Astrocyte of the spinal cord (primary cell): ENCODE data around the gene MGST3.
"Not testable (repeated sequence)": the region's sequence is repeated elsewhere in the genome, so short reads cannot be mapped to it uniquely, and the experiment has no call there.

Experiments used
- DNase-seq: peaks from one replicate; pipeline ENCODE4 v3.0.0; 2011; ENCODE audit warnings: low read depth, low spot score
- H3K4me3 ChIP-seq: 2 replicates; pipeline ENCODE4 v1.5.1; 2011; ENCODE audit warnings: low read depth, mild to moderate bottlenecking, low read length, moderate library complexity
- CTCF ChIP-seq: IDR thresholded peaks from 2 replicates; pipeline ENCODE4 v1.5.1; 2012; ENCODE audit warnings: low read depth, mild to moderate bottlenecking, low read length, inconsistent platforms
- in situ Hi-C: cut with HindIII; loops from 2 replicates; pipeline ENCODE4 v1.10.0; 2017; ENCODE audit warnings: low sequenced_read_pairs

Gene MGST3

GRCh38 chr1:165650981-165651625 is 20.1 kb downstream of the MGST3 start:
- no peak for TF ChIP-seq CTCF
- no peak overlapping the region for H3K4me3 ChIP-seq
- in situ Hi-C loops = no loop called here
- DNase-seq = peak; percentile 26

GRCh38 chr1:165658766-165659580 is 27.9 kb downstream of the MGST3 start:
- H3K4me3 ChIP-seq, in situ Hi-C loops, DNase-seq: not testable (repeated sequence)

- in situ Hi-C loops = no loop called here
- no peak overlapping the region for H3K4me3 ChIP-seq
- no peak for DNase-seq
- TF ChIP-seq CTCF = no peak
Observed at GRCh38 chr1:165659581-165659895, 28.5 kb downstream of the MGST3 start.

GRCh38 chr1:165661703-165662102 is 30.7 kb downstream of the MGST3 start:
- in situ Hi-C loops = no loop called here
- TF ChIP-seq CTCF = no peak
- no peak overlapping the region for H3K4me3 ChIP-seq
- no peak for DNase-seq

- DNase-seq = no peak
- H3K4me3 ChIP-seq = no peak overlapping the region
- no peak for TF ChIP-seq CTCF
- in situ Hi-C loops = no loop called here
Observed at GRCh38 chr1:165662186-165662585, 31.2 kb downstream of the MGST3 start.

- no peak for DNase-seq
- TF ChIP-seq CTCF = no peak
- no peak overlapping the region for H3K4me3 ChIP-seq
- in situ Hi-C loops = no loop called here
Observed at GRCh38 chr1:165666152-165666825, 35.3 kb downstream of the MGST3 start.

- no peak for TF ChIP-seq CTCF
- in situ Hi-C loops = no loop called here
- H3K4me3 ChIP-seq = no peak overlapping the region
- no peak for DNase-seq
Observed at GRCh38 chr1:165668184-165668583, 37.1 kb downstream of the MGST3 start.
